Measurements from ENCODE around the gene BLOC1S3. TPM values are rescaled to one million over a fixed set of nuclear protein-coding genes. Genes with fewer than 3 reads are reported as not detected.

The BLOC1S3 gene
- polyA plus RNA-seq, 1 donor (not counting 4 experiments of a cell fraction or from before 2014, with no cell fraction given): 5.1 TPM

- H2AFZ ChIP-seq (ENCODE audit: control insufficient read depth, low read length): no peak overlapping the region
These were observed 8.2 kb upstream of the BLOC1S3 start for GRCh38 chr19:45170146-45171106.

DNA sequence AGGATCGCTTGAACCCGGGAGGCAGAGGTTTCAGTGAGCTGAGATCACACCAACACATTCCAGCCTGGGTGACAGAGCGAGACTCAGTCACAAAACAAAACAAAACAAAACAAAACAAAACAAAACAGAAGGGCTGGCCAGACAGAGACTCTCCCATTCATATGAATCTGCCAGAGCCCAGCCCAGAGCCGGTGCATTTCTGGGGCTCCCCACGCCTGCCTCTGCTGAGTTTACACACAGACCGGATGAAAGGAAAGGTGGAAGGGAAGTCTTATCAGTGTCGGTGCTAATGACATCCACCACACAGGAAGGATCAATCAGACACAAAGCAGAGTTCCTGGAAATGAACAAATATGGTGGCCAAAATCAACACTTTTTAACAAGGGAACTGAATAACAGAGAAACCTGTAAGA, 7.4 kb upstream of the BLOC1S3 start:
- Histone ChIP-seq H3K27me3 (ENCODE audit: control insufficient read depth, extremely low read depth, insufficient read depth, low read length) (no peaks in the 10 kb centered on the region), H3K4me1 (ENCODE audit: control insufficient read depth, extremely low read depth, insufficient read depth, low read length) (peaks cover 12% of the 10 kb centered on the region), H3K79me2 (ENCODE audit: control insufficient read depth, insufficient read depth, low read length) (no peaks in the 10 kb centered on the region), H3K4me3 (ENCODE audit: control insufficient read depth in 2 of 3, extremely low read depth in 1 of 3, insufficient read depth in 2 of 3, low read depth in 1 of 3, low read length in 3 of 3) (no peak overlapping the region), H3K4me2 (ENCODE audit: control insufficient read depth, extremely low read depth, insufficient read depth, low read depth, low read length) (no peak overlapping the region), H3K27ac (ENCODE audit: control insufficient read depth, insufficient read depth, low read length) (no peak overlapping the region), H3K9me3 (ENCODE audit: control insufficient read depth, low read depth, low read length) (no peaks in the 10 kb centered on the region), H3K9me1 (ENCODE audit: control insufficient read depth, extremely low read depth, insufficient read depth, low read length) (no peaks in the 10 kb centered on the region), H3K9ac (ENCODE audit: control insufficient read depth, extremely low read depth, insufficient read depth, low read length) (no peak overlapping the region), H3K36me3 (ENCODE audit: control insufficient read depth in 2 of 2, extremely low read depth in 1 of 2, insufficient read depth in 2 of 2, low read length in 2 of 2) (no peaks in the 10 kb centered on the region), H2AFZ (ENCODE audit: control insufficient read depth, low read length) (no peak overlapping the region), H4K20me1 (ENCODE audit: control insufficient read depth, extremely low read depth, insufficient read depth, low read length) (no peaks in the 10 kb centered on the region)
- FAIRE-seq: no peak
- dilution Hi-C loops (cut with MboI; ENCODE audit: extremely low pct_ligation_motif_present, low sequenced_read_pairs): no loop called here
- DNase-seq (ENCODE audit: low read depth, low spot score): no peak
- TF ChIP-seq EZH2 (IDR thresholded peaks at IDR 0.05; ENCODE audit: low read length) (no peak), CTCF (optimal IDR thresholded peaks at IDR 0.05 in 1 of 3, IDR thresholded peaks at IDR 0.05 in 1 of 3, conservative IDR thresholded peaks at IDR 0.05 in 1 of 3; ENCODE audit: extremely low read depth in 1 of 3, insufficient read depth in 2 of 3, low read length in 3 of 3) (no peak)

More at GRCh38 chr19:45170146-45171106, 8.2 kb upstream of the BLOC1S3 start:
- Histone ChIP-seq H3K4me1 (ENCODE audit: control insufficient read depth, extremely low read depth, insufficient read depth, low read length) (peaks cover 6% of the 10 kb centered on the region), H3K27me3 (ENCODE audit: control insufficient read depth, extremely low read depth, insufficient read depth, low read length) (no peaks in the 10 kb centered on the region), H3K9me1 (ENCODE audit: control insufficient read depth, extremely low read depth, insufficient read depth, low read length) (no peaks in the 10 kb centered on the region), H3K27ac (ENCODE audit: control insufficient read depth, insufficient read depth, low read length) (no peak overlapping the region), H3K9ac (ENCODE audit: control insufficient read depth, extremely low read depth, insufficient read depth, low read length) (no peak overlapping the region), H3K9me3 (ENCODE audit: control insufficient read depth, low read depth, low read length) (no peaks in the 10 kb centered on the region), H4K20me1 (ENCODE audit: control insufficient read depth, extremely low read depth, insufficient read depth, low read length) (no peaks in the 10 kb centered on the region), H3K36me3 (ENCODE audit: control insufficient read depth in 2 of 2, extremely low read depth in 1 of 2, insufficient read depth in 2 of 2, low read length in 2 of 2) (no peaks in the 10 kb centered on the region), H3K79me2 (ENCODE audit: control insufficient read depth, insufficient read depth, low read length) (no peaks in the 10 kb centered on the region), H3K4me2 (ENCODE audit: control insufficient read depth, extremely low read depth, insufficient read depth, low read depth, low read length) (no peak overlapping the region), H3K4me3 (ENCODE audit: control insufficient read depth in 2 of 3, extremely low read depth in 1 of 3, insufficient read depth in 2 of 3, low read depth in 1 of 3, low read length in 3 of 3) (no peak overlapping the region)
- FAIRE-seq (no peak), DNase-seq (ENCODE audit: low read depth, low spot score) (no peak)
- TF ChIP-seq CTCF (optimal IDR thresholded peaks at IDR 0.05 in 1 of 3, IDR thresholded peaks at IDR 0.05 in 1 of 3, conservative IDR thresholded peaks at IDR 0.05 in 1 of 3; ENCODE audit: extremely low read depth in 1 of 3, insufficient read depth in 2 of 3, low read length in 3 of 3) (no peak), EZH2 (IDR thresholded peaks at IDR 0.05; ENCODE audit: low read length) (no peak)
- dilution Hi-C loops (cut with MboI; ENCODE audit: extremely low pct_ligation_motif_present, low sequenced_read_pairs): no loop called here

All from keratinocyte (primary cell).